NCI-H510A treated with DMSO at 0.1 percent for 48 hours (cell line): ENCODE results near the gene ARGLU1.

Source experiments
- DNase-seq: peaks from one replicate; lab custom pipeline; 2025; lab: John Stamatoyannopoulos, UW

The ARGLU1 gene

DNA sequence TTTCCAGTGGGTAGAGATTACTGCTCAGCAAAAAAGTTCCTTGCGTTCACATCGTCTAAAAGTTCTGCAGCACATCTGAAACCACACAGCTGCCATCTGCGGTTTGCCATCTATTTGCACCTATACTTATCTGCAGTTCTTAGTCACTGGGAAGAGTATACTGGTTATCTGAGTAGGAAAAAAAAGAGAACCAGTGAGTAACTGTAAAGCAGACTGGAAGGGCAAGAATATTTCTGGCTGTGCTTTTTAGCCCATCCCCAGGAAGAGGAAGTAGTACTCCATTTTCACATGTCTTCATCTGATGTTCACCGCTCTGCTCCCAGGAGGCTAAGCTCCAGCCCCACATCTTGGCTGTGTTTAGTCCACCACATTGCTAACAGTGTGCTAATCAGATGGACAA is 68.0 kb downstream of the ARGLU1 start:
- DNase-seq, result peak; percentile 42

- DNase-seq, result no peak
Observed at GRCh38 chr13:106499113-106499512, 68.8 kb downstream of the ARGLU1 start.

GRCh38 chr13:106498571-106498970 is 69.4 kb downstream of the ARGLU1 start:
- DNase-seq, result no peak

DNA sequence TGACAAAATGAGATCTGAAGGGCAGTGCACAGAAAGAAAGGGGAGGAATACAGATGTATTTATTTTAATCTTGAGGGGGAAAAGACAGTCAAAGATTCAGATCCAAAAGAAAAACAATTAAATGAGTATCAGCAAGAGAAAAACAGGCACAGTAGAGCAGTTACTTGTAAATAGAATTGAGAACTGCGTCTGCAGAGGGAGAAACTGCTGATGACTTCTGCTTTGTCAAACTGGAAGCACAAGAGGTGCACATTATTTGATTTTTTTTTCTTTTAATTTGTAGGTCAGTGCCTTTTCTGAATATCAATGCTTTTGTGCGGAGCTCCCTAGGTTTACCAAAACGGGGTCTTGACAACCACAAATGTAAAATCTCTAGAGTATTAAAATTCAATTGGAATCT is 69.8 kb downstream of the ARGLU1 start:
- no peak for DNase-seq

DNA sequence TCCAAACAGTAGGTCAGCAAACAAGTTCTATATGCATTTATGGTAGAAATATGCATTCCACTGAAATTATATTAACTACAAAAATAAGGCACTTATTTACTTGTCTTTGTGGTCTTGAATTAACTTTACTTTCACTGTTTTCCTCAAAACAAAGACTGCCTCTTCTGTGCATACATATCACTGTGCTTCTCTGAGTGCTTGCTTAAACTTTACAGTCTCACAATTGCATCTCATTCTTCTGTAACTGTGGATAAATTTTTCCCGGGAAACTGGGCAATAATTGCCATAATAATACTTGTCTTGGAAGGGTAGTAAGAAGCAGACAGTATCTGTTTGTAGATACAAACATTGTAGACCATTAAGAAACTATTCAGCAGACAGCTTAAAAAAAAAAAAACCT is 70.9 kb downstream of the ARGLU1 start:
- DNase-seq, result no peak

DNA sequence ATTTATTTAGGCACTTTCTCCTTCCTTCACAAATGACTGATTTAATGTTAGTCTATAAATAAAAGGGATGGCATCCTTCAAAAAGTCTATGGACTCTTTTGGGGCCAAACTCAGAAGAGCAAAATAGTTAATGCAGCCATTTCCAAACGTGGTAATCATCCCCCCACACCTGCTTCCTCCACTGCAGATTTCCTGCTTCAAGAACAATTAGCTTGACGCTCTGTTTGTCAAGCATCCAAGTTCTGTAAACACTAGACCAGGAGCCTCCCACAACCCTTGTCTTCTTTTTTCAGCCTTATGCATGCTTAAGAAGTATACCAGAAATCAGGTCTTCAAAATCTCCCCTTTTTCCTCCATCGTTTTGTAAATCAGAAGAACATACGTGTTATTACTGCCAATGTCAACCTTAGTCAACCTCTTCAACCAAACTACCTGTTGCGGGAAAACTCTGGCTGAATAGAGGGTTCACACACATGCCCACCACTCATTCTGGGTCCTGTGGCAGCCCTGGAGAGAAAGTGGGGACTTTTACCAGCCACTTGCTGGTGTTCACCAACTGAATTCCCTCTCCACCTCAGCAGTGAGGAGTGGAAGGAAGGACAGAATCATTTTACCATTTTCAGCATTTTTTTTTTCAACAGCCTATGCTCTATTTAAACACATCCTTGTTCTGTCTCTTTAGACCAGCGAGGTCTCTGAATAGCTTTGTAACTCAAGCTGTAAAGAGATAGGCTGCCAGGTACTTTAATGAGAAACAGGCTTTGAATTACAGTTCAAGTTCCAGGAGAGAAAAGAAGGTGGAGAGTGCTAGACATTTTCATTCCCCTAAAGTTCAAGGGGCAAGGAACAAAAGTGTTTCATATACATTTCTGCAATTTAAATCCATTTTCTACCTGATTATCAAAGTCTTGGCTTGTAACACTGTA is 71.6 kb downstream of the ARGLU1 start:
- DNase-seq, result peak; percentile 76

DNA sequence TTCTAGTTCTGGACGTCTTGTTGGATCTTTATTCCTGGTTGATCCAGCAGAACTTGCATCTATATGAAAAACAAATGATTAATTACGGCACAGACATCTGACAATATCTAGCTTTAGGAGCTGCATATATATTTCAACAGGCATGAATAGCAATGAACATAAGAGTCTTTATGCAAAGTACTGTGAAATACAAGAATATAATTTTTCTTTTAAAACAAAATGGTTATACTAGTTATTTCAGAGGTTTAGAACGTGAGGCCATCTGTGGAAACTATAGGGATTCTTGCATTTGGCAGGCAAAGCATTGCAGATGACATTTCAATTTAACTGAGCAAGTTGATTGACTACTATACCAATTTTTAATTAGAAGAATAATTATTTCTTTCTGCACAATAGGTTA is 73.0 kb downstream of the ARGLU1 start:
- DNase-seq, result no peak

DNA sequence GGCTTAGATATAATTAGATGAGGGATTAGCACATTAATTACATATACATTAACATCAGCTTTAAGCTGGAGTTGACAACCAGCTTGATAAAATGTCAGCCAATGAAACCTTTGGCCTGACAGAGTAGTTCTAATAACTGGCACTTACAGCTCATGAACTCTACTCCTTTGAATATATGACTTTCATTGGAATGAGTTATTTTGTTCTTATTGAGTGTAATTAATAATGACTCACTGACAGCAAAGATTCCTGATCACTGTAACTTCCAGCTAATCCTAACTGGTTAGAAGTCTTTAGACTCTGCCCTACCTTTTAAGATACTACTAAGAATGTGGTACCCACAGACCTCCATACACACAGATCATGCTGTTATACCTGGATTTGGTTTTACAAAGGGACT is 73.4 kb downstream of the ARGLU1 start:
- DNase-seq, result no peak

- no peak for DNase-seq
Observed at GRCh38 chr13:106493533-106494220, 74.3 kb downstream of the ARGLU1 start.

DNA sequence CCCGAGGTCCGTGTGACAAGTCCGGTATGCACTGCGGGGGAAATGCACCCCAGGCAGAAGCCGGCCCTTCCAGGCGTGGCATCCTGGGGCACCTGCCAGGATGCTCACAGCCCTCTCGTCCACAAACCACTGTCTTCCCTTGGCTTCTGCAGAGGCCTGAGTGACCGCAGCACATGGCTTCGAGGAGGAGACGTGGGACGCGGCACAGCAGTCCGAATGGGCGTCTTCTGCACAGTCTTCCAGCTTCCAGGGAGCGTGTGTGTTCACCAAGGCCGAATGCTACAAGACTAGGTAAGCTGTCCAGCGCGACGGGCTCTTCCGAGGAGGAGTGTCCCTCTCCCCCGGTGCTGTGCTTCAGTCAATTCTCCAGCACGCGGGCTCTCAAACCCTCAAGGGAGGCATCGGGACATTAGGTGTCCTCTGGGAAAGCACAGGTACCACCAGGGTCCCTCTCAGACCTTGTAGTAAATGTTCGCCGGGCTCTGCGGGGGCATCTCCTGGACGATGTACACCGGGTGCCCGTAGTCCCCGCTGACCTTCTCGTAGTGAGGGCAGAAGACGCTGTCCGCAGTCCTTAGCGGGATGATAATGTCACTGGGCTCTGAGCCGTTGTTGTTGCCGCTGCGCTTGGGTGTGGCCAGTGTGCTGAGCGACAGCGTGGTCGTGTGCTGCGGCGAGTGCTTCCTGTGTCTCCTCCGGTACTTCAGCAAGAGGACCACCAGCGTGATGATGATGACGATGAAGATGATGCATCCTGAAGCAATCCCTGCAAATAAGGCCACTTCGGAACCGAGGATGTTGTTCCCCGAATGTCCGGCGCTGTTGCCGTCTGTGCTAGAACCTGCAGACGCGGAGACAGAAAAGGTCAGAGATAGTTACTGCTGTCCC is 75.1 kb downstream of the ARGLU1 start:
- no peak for DNase-seq

GRCh38 chr13:106491928-106492587 is 75.9 kb downstream of the ARGLU1 start:
- no peak for DNase-seq
